Esophagus squamous epithelium (tissue), 4 donors: ENCODE data around the gene PSMD14.

Source experiments
- CTCF ChIP-seq, 6 experiments: fragments of 450-650 bp in 4 of 6; fragments of 200-600 bp in 2 of 6; sonication (generic) in 2 of 6; IDR thresholded peaks; one replicate each; pipeline ENCODE4 v1.5.1; 2016 to 2019; ENCODE audit warnings: antibody characterized with exemption in 6 of 6, mild to moderate bottlenecking in 4 of 6, moderate library complexity in 4 of 6
- POLR2A ChIP-seq, 4 donors: fragments of 450-650 bp; IDR thresholded peaks; one replicate each; pipeline ENCODE4 v1.6.1; 2017; ENCODE audit warnings: antibody characterized with exemption in 4 of 4, mild to moderate bottlenecking in 4 of 4, moderate library complexity in 3 of 4

GRCh38 chr2:161303535-161304050, 4.6 kb upstream of the PSMD14 start:
- TF ChIP-seq CTCF (IDR thresholded peaks at IDR 0.05), result no peak
- TF ChIP-seq POLR2A (IDR thresholded peaks at IDR 0.05), result no peak
